ENCODE measurements around the gene KRT25. TPM values are rescaled to one million over a fixed set of nuclear protein-coding genes. Genes with fewer than 3 reads are reported as not detected.

The KRT25 gene
- total and polyA plus RNA-seq, 2 of the 8 experiments (the other 6 are each of a cell fraction or from before 2014, with no cell fraction given): not detected

DNA sequence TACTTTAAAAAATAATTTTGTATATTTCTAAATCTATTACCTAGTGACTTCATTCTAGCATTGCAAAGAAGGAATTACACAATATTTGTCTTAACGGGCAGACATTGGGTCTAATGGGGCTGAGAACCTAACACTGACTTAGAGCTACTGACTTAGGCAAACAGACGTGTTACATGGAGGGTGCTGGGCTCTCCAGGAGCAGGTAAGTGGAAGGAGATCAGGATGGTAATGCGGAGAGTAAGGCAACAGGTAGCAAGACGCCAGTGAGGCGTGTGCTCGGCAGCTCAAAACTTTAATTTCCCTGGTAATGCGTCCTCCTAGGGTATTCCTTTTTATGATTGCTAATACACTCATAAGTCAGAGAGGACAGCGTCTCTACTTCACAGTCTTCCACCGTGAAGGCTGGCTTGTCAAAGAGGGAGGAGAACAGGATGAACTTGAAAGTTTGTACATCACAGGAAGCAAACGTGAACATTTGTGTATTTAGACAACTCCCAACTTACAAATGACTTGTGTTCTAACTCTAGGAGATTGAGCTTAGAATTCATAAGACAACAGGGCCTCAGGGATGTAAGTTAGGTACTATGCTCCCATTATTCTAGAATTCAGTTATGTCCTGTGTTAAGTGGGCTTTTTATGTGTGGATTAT lies 40.0 kb upstream of the KRT25 start (continued):
- no peak for TF ChIP-seq NANOG (IDR thresholded peaks at IDR 0.05; ENCODE audit: insufficient read depth, low read depth, low read length, poor library complexity, severe bottlenecking)
- no peak for TF ChIP-seq TEAD4 (IDR thresholded peaks at IDR 0.05; ENCODE audit: low read depth, low read length)
- TF ChIP-seq GTF2F1 (IDR thresholded peaks at IDR 0.05; ENCODE audit: borderline replicate concordance, low read depth, low read length): no peak
